Activated effector memory CD4-positive, alpha-beta T cell treated with anti-CD3 and anti-CD28 coated beads, Interleukin-2, amount 50 U/mL, for 16 hours (primary cell): ENCODE measurements around the gene SLC25A29.
"Not testable (repeated sequence)": the region's sequence is repeated elsewhere in the genome, so short reads cannot be mapped to it uniquely, and the experiment has no call there.

Experiments
- DNase-seq: peaks from one replicate; pipeline ENCODE4 v3.0.0-alpha.2; 2020

The SLC25A29 gene

DNA sequence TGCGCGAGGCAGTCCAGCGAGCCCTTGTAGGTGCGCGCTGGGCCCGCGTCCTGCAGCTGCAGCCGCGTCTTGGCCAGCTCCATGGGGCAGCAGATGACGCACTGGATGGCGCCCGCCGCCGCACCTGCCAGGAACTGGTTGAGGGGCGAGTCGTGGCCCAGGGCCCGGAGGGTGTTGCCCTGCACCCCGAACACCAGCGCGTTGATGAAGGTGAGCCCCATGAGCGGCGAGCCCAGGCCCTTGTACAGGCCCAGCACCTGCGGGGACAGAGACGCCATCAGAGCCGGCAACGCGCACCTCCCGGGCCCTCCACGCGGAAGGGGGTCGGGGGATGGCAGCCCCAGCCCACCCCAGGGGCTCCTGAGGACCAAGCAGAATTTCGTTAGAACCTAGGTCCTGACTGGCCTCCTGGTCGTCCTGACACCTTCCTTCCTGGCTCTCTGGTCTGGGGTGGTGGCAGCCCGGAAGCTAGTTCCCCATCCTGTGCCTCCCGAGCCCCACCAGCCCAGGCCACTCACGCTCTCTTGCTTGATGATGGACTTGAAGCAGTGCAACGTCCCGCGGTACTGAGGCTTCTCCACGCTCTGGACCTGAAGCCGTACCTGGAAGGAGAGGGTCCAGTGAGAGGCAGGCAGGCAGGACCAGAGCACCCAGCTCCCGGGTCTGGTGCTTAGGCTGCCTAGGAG, 13.3 kb downstream of the SLC25A29 start:
- DNase-seq = peak; percentile 60

GRCh38 chr14:100292301-100292775, 13.9 kb downstream of the SLC25A29 start:
- peak; percentile 59 for DNase-seq

DNA sequence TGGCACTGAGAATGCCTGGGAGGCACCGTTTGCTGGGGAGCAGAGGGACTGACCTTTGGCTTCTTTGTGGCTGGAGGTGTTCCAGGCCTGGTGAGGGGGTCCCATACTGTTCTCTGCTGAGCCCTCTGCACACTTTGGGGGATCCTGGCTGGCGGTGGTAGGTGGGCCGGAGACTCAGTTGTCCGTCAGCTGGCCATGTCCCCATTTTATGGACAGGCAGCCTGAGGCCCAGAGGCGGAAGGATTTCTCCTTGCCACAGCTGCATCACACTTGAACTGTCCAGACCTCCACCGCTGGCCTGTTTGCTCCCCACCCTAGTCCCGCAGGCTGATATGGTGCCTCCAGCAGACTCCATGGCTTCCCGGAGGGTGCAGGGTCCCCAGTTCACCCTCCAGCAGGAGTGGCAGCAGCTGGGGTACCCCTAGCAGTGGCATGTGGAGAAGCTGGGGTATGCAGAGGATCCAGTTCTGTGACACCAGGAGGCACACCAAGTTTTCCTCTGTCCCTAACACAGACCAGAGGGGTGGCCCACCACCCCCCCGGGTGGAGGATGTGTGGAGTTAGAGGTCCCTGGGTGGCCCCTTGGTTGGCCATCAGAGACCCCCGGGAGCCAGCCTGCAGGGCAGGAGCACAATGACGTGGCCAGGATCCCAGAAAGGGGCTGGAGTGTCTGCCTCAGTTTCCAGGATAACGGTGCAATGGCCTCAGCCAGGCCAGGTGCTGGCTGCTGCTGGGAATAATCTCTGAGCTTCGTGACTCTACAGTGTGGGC, 14.8 kb downstream of the SLC25A29 start:
- peak; percentile 59 for DNase-seq

DNA sequence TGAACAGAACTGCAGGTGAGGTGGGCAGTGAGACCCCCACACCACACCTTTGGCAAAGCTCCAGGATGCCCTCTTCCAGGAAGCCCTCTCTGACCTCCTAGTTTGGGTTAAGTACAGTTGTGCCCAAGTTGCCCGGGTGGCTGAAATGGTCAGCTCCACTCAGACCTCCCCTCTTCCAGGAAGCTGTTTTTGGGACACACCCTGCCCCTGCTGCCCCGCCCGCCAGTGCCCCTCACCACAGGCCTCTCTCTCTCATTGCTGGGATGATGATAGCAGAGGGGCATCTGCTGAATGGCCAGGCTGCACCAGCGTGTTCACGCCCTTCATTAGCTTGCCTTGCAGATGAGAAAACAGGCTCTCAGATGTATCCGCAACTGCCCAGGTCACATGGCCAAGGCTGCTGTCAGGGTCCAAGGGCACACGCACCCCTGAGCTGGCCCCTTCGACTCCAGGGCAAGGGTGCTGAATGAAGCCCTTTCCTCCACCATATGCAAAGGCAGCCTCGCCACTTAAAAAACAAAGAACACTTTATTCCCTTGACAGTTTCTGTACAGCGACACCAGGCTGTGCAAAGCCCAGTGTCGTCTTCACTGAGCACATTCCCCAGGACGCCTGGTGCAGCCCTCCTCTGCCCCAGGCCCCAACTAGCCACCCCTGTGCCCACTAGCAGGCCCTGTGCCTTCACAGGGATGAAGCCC, 15.5 kb downstream of the SLC25A29 start:
- peak; percentile 52 for DNase-seq

DNA sequence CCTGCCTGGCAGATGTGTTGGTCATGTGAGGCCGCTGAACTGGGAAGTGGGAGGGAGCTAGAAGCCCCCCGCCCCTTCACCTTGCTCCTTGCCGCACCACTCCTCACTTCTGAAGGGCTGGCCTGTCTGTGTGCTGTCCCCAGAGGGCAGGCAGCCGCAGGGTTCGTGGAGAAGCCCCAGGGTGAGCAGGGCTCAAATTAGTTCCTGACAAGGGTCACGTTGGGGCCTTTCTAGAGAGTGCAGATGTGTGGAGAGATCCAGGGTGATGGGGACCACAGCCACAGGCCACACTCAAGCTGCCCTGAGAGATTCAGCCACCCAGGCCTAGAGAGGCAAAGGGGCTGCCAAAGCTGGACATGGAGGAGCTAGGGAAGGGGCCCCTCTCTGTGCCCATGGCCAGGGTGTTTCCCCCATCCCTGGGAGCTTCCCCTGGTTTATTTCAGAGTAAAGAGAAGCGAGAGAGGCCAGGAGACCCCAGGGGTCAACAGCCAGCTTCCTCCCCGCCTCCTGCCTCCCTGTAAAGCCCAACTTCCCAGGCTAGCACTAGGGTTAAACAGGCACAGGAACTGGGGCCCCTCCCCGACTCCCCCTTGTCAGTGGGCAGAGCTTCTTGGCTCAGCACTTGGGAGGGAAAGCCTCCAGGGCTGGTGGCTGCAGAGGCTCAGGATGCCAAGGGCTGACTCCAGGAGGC, 16.2 kb downstream of the SLC25A29 start:
- peak; percentile 55 for DNase-seq

GRCh38 chr14:100288382-100289185, 17.7 kb downstream of the SLC25A29 start:
- peak; percentile 54 for DNase-seq

- DNase-seq = peak; percentile 54
Observed at GRCh38 chr14:100287998-100288295, 18.3 kb downstream of the SLC25A29 start.

GRCh38 chr14:100287202-100287997, 18.8 kb downstream of the SLC25A29 start:
- peak; percentile 39 for DNase-seq

DNA sequence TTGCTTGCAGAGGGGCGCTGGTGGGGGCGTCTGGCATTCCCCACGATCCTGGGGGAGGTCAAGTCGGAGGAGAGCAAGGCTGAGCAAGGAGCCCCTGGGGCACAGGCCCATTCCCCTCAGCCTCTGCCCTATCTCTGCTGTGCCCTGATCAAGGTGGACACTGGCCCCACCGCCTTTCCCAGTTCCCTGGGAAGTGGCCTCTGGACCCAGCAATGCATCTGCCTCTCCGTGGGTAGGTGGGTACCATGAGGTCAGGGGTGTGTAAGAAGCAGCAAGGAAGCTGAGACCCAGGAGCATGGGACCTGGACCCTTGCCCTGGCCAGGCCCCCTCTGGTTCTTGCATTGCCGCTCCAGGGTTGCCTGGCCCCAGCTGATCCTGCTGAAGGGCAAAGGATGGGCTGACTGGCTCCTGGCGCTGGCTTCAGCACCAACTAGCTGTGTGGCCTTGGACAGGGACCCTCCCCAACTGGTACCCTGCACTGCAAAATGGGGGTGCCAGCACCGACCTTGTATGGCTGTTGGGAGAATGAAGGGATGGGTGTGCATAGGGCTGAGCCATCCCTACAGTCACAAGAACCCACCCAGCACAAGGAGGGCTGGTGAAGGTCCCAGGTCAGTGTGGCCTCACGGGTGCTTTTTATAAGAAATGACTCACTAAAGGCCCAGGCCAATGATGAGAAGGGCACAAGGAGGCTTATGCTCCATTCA, 19.6 kb downstream of the SLC25A29 start:
- peak; percentile 60 for DNase-seq

DNA sequence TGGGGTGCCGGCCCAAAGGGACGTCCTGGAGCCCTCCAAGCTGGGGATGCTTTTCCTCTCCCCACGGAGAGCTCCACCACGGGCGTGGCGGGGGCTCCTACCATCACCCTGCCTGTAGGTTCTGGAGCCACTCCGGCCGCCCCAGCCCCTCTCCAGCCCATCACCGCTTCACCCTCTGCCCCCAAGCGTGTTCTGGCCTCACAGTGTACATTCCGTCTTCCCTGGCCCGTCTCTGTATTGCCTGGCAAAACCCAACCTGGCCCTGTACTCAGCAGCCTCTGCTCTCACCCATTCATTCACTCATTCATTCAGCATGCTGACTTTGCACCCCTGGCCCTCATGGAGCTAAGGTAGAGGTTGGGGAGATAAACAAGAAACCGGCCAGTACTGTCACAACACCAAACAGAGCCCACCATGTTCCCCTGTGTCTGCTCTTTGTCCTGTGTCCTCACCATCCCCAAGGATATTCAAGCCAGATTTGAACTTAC, 20.3 kb downstream of the SLC25A29 start:
- no peak for DNase-seq

GRCh38 chr14:100285021-100285912, 21.0 kb downstream of the SLC25A29 start:
- DNase-seq = peak; percentile 93

GRCh38 chr14:100283984-100284881, 22.0 kb downstream of the SLC25A29 start:
- DNase-seq = peak; percentile 61

- not testable (repeated sequence) for DNase-seq
Observed at GRCh38 chr14:100283436-100283835, 22.8 kb downstream of the SLC25A29 start.

- peak; percentile 48 for DNase-seq
Observed at GRCh38 chr14:100282766-100283419, 23.4 kb downstream of the SLC25A29 start.

DNA sequence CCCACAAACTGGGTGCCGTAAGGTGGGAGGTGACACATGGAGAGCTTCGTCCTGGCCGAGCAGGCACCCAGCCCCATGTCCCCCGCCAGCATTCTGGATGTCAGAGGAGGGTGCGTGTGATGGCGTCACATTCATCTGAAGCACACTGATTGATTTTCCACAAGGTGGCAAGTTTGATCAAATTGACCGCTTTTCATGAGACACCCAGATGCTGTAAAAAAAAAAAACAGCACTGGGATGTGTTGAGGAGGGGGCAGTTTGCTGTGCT, 24.2 kb downstream of the SLC25A29 start:
- DNase-seq = peak; percentile 58

DNA sequence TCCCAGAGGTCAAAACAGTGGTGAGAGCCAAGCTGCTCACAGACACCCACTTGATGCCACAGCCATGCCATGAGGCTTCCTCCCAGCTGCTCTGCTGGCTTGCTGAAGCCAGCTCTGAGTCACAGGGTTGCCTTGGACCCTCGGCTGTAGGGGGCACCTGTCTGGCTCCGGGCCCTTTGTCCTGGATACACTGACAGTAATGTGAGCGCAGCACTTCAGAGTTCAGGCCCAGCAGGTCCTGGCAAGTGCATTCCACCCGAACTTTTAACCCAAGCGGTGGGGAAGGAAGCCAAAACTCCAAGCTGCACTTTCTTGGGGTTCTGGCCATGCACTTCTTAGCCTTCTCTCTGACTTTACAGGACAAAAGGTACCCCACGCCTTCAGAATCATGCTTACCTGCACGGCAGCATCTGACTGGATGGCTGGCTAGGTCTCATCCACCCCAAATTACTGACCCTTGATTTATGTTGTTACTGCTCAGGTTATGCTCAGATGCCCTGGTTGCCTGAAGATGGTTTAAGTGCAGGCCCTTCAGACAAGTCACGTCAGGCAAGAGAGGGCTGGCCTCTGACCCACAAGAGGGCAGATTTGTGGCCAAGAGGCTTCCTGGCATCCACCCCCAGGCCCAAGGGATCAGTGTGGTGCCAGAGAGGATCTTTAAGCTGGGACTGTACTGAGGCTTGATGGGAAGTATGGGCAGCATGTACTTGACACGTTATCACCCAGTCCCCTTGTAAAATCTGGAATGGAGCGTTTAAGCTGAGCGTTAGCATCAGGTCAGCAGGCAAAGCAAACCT, 24.8 kb downstream of the SLC25A29 start:
- peak; percentile 60 for DNase-seq

DNA sequence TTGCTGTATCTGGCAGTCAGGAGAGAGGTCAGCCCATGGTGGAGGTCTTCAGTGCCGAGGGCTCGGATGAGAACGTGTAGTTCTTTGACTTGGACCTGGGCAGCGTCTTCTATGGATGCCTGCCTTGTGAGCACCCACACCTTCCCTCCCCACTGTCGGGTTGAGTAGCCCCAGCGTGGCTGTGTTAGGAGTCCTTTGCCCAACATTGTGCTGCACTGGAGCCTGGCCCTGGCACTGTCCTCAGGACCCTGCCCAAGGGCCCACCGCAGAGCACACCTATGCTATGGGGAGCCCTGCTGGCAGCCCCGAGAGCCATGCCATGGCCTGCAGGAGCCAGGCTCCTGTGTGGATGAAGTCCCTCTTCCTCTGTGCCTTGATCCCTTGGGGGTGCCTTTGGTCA, 26.7 kb downstream of the SLC25A29 start:
- DNase-seq = peak; percentile 57
